Neutrophil (primary cell): ENCODE results near the gene PYCR2.

Source experiments
- H3K27ac ChIP-seq: fragments of 200-600 bp; sonication (generic); 2 replicates; pipeline ENCODE4 v1.5.1; 2016; ENCODE audit warnings: mild to moderate bottlenecking, moderate library complexity
- H3K27me3 ChIP-seq: fragments of 200-600 bp; sonication (generic); 2 replicates; pipeline ENCODE4 v1.6.0; 2016; ENCODE audit warnings: mild to moderate bottlenecking
- H3K36me3 ChIP-seq: fragments of 200-600 bp; sonication (generic); 2 replicates; pipeline ENCODE4 v1.5.1; 2017
- H3K4me1 ChIP-seq, 2 experiments: fragments of 200-600 bp in 1 of 2; sonication (generic) in 1 of 2; 1 replicate in 1 of 2; 2 replicates in 1 of 2; pipeline versions ENCODE4 v1.5.1 to v1.6.1; 2013 to 2016; ENCODE audit warnings: low read depth in 1 of 2, low read length in 1 of 2, mild to moderate bottlenecking in 1 of 2, moderate library complexity in 1 of 2; ENCODE audit not compliant: control insufficient read depth in 1 of 2, insufficient read depth in 1 of 2
- H3K4me3 ChIP-seq, 2 experiments: fragments of 200-600 bp in 1 of 2; sonication (generic) in 1 of 2; 1 replicate in 1 of 2; 2 replicates in 1 of 2; pipeline ENCODE4 v1.5.1; 2013 to 2016; ENCODE audit warnings: low read depth in 1 of 2, low read length in 1 of 2, mild to moderate bottlenecking in 1 of 2, moderate library complexity in 1 of 2
- H3K9me3 ChIP-seq: fragments of 200-600 bp; sonication (generic); 2 replicates; pipeline ENCODE4 v1.5.1; 2016
- CTCF ChIP-seq: fragments of 200-600 bp; sonication (generic); IDR thresholded peaks from 2 replicates; pipeline ENCODE4 v1.5.1; 2016; ENCODE audit warnings: antibody characterized with exemption

PYCR2 gene

GRCh38 chr1:225896494-225896893 is 27.6 kb downstream of the PYCR2 start:
- Histone ChIP-seq H3K4me1 (peaks cover 35 to 49% of the 10 kb centered on the region in 2 experiments), H3K27me3 (no peaks in the 10 kb centered on the region), H3K4me3 (peak overlapping the region in 1 of 2 experiments; percentile 18), H3K36me3 (no peaks in the 10 kb centered on the region), H3K9me3 (no peaks in the 10 kb centered on the region), H3K27ac (peak overlapping the region; percentile 91)
- TF ChIP-seq CTCF: no peak

- Histone ChIP-seq H3K36me3 (no peaks in the 10 kb centered on the region), H3K27me3 (no peaks in the 10 kb centered on the region), H3K4me1 (peaks cover 34 to 38% of the 10 kb centered on the region in 2 experiments), H3K9me3 (no peaks in the 10 kb centered on the region), H3K4me3 (no peak overlapping the region), H3K27ac (no peak overlapping the region)
- no peak for TF ChIP-seq CTCF
Observed at GRCh38 chr1:225892307-225892706, 31.7 kb downstream of the PYCR2 start.

GRCh38 chr1:225891229-225891972 is 32.6 kb downstream of the PYCR2 start:
- H3K27ac ChIP-seq: peak overlapping the region; percentile 50
- H3K4me3 ChIP-seq: no peak overlapping the region
- no peak for TF ChIP-seq CTCF
- no peaks in the 10 kb centered on the region for H3K9me3 ChIP-seq
- H3K27me3 ChIP-seq: no peaks in the 10 kb centered on the region
- H3K36me3 ChIP-seq: no peaks in the 10 kb centered on the region
- H3K4me1 ChIP-seq: peaks cover 32 to 38% of the 10 kb centered on the region in 2 experiments

- Histone ChIP-seq H3K9me3 (no peaks in the 10 kb centered on the region), H3K4me3 (no peak overlapping the region), H3K27me3 (no peaks in the 10 kb centered on the region), H3K27ac (peak overlapping the region; percentile 50), H3K4me1 (peaks cover 32 to 39% of the 10 kb centered on the region in 2 experiments), H3K36me3 (no peaks in the 10 kb centered on the region)
- TF ChIP-seq CTCF: no peak
Observed at GRCh38 chr1:225890346-225891228, 33.5 kb downstream of the PYCR2 start.

- no peaks in the 10 kb centered on the region for H3K9me3 ChIP-seq
- H3K4me1 ChIP-seq: peaks cover 41 to 47% of the 10 kb centered on the region in 2 experiments
- TF ChIP-seq CTCF: no peak
- no peaks in the 10 kb centered on the region for H3K27me3 ChIP-seq
- H3K4me3 ChIP-seq: no peak overlapping the region
- no peaks in the 10 kb centered on the region for H3K36me3 ChIP-seq
- no peak overlapping the region for H3K27ac ChIP-seq
Observed at GRCh38 chr1:225889743-225890142, 34.3 kb downstream of the PYCR2 start.
